HG03378 (cell line): ENCODE data around the gene ELL2.
"Not testable (repeated sequence)": the region's sequence is repeated elsewhere in the genome, so short reads cannot be mapped to it uniquely, and the experiment has no call there.

ENCODE experiments used
- ATAC-seq: cut with Tn5 transposase; IDR thresholded peaks from one replicate; pipeline ENCODE4 v1.9.1; 2021; ENCODE audit warnings: mild to moderate bottlenecking, moderate library complexity; ENCODE audit not compliant: unreplicated experiment

ELL2 gene

GRCh38 chr5:95862671-95863382 is 98.8 kb downstream of the ELL2 start:
- ATAC-seq, result no peak

GRCh38 chr5:95861864-95862561 is 99.6 kb downstream of the ELL2 start:
- no peak for ATAC-seq

GRCh38 chr5:95861221-95861863 is 100.3 kb downstream of the ELL2 start:
- ATAC-seq, result no peak

GRCh38 chr5:95859661-95860060 is 102.0 kb downstream of the ELL2 start:
- ATAC-seq, result no peak

- ATAC-seq, result peak; percentile 84
Observed at GRCh38 chr5:95858661-95859595, 102.7 kb downstream of the ELL2 start.

- no peak for ATAC-seq
Observed at GRCh38 chr5:95858023-95858461, 103.6 kb downstream of the ELL2 start.

GRCh38 chr5:95857185-95857945 is 104.3 kb downstream of the ELL2 start:
- no peak for ATAC-seq

- no peak for ATAC-seq
Observed at GRCh38 chr5:95856501-95856981, 105.1 kb downstream of the ELL2 start.

- no peak for ATAC-seq
Observed at GRCh38 chr5:95853490-95853889, 108.2 kb downstream of the ELL2 start.

GRCh38 chr5:95852567-95852966 is 109.1 kb downstream of the ELL2 start:
- ATAC-seq, result no peak

GRCh38 chr5:95851141-95851540 is 110.5 kb downstream of the ELL2 start:
- ATAC-seq, result not testable (repeated sequence)

- no peak for ATAC-seq
Observed at GRCh38 chr5:95850391-95850894, 111.2 kb downstream of the ELL2 start.

GRCh38 chr5:95848701-95849100 is 113.0 kb downstream of the ELL2 start:
- no peak for ATAC-seq

GRCh38 chr5:95847261-95847592 is 114.4 kb downstream of the ELL2 start:
- no peak for ATAC-seq

GRCh38 chr5:95846554-95847260 is 114.9 kb downstream of the ELL2 start:
- ATAC-seq, result peak; percentile 63

GRCh38 chr5:95845391-95845790 is 116.3 kb downstream of the ELL2 start:
- ATAC-seq, result no peak

- no peak for ATAC-seq
Observed at GRCh38 chr5:95843733-95844223, 117.9 kb downstream of the ELL2 start.

- peak; percentile 88 for ATAC-seq
Observed at GRCh38 chr5:95842854-95843544, 118.7 kb downstream of the ELL2 start.
